ENCODE results near the gene PPP3R1.

DNA sequence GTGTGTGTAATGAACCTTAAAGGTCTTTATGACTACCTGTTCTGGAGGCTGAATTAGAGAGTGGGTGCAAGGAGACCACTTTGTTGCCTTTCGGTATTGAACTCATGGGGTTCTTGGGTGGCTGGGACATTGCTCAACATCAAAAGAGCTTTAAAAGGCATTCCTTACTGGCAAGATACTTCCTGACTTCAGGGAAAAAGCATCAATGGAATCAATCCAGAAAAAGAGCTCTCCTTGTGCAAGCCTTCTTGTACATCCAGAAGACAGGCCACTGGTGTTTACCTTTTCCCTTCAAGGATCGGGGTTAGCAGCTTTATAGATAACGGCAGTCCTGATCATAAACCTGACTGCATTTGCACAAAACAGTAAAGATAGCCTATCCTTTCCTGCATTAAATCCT is 85.1 kb downstream of the PPP3R1 start:
- TF ChIP-seq FOXA2 (IDR thresholded peaks at IDR 0.05) (no peak), TAF1 (conservative IDR thresholded peaks at IDR 0.05) (no peak)
- TF ChIP-seq, protein P1, sequence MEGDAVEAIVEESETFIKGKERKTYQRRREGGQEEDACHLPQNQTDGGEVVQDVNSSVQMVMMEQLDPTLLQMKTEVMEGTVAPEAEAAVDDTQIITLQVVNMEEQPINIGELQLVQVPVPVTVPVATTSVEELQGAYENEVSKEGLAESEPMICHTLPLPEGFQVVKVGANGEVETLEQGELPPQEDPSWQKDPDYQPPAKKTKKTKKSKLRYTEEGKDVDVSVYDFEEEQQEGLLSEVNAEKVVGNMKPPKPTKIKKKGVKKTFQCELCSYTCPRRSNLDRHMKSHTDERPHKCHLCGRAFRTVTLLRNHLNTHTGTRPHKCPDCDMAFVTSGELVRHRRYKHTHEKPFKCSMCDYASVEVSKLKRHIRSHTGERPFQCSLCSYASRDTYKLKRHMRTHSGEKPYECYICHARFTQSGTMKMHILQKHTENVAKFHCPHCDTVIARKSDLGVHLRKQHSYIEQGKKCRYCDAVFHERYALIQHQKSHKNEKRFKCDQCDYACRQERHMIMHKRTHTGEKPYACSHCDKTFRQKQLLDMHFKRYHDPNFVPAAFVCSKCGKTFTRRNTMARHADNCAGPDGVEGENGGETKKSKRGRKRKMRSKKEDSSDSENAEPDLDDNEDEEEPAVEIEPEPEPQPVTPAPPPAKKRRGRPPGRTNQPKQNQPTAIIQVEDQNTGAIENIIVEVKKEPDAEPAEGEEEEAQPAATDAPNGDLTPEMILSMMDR (IDR thresholded peaks at IDR 0.05; ENCODE audit: low read depth, low read length, missing input control), result no peak
- TF ChIP-seq, protein P2, sequence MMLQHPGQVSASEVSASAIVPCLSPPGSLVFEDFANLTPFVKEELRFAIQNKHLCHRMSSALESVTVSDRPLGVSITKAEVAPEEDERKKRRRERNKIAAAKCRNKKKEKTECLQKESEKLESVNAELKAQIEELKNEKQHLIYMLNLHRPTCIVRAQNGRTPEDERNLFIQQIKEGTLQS (IDR thresholded peaks at IDR 0.05), result no peak
